Transverse colon (tissue), 4 donors: ENCODE results near the gene MATN1. TPM values are rescaled to one million over a fixed set of nuclear protein-coding genes. Genes with fewer than 3 reads are reported as not detected.

Source experiments
- DNase-seq: peaks from one replicate; pipeline ENCODE4 v3.0.0-alpha.2; 2019
- H3K27ac ChIP-seq, 4 donors: fragments of 200-600 bp; sonication (generic); 2 replicates each; pipeline ENCODE4 v1.5.1; 2016 to 2018; ENCODE audit warnings: inconsistent platforms in 4 of 4
- H3K27me3 ChIP-seq: fragments of 200-600 bp; sonication (generic); 2 replicates; pipeline ENCODE4 v1.5.1; 2017; ENCODE audit warnings: inconsistent platforms
- H3K36me3 ChIP-seq, 4 donors: fragments of 200-600 bp; sonication (generic); 2 replicates each; pipeline ENCODE4 v1.5.1; 2017 to 2019; ENCODE audit warnings: inconsistent platforms in 4 of 4
- H3K4me1 ChIP-seq, 4 donors: fragments of 200-600 bp; sonication (generic); 2 replicates each; pipeline ENCODE4 v1.5.1; 2017 to 2020; ENCODE audit warnings: inconsistent platforms in 4 of 4
- H3K4me3 ChIP-seq, 4 donors: fragments of 200-600 bp; sonication (generic); 1 replicate in 1 of 4; 2 replicates in 3 of 4; pipeline versions ENCODE4 v1.5.1 to v1.6.1; 2017 to 2019; ENCODE audit warnings: inconsistent platforms in 4 of 4
- H3K9me3 ChIP-seq, 2 donors: fragments of 200-600 bp; sonication (generic); 2 replicates each; pipeline ENCODE4 v1.5.1; 2017 to 2019; ENCODE audit warnings: inconsistent platforms in 2 of 2
- CTCF ChIP-seq, 5 experiments: fragments of 200-600 bp in 3 of 5; fragments of 450-650 bp in 2 of 5; sonication (generic) in 3 of 5; IDR thresholded peaks; 1 replicate in 2 of 5; 2 replicates in 3 of 5; pipeline ENCODE4 v1.5.1; 2016 to 2017; ENCODE audit warnings: antibody characterized with exemption in 5 of 5, inconsistent platforms in 3 of 5, mild to moderate bottlenecking in 2 of 5, moderate library complexity in 1 of 5
- EP300 ChIP-seq: sonication (generic); formaldehyde crosslinking; IDR thresholded peaks from one replicate; pipeline ENCODE4 v1.6.1; 2017; ENCODE audit warnings: antibody characterized with exemption, low read depth
- POLR2A ChIP-seq: fragments of 450-650 bp; IDR thresholded peaks from one replicate; pipeline ENCODE4 v1.6.1; 2016; ENCODE audit warnings: antibody characterized with exemption, mild to moderate bottlenecking, moderate library complexity
- POLR2AphosphoS5 ChIP-seq, 3 donors: sonication (generic); formaldehyde crosslinking; IDR thresholded peaks; one replicate each; pipeline ENCODE4 v1.6.1; 2016; ENCODE audit warnings: antibody characterized with exemption in 3 of 3
- WGBS, 2 donors: methylation state at CpG; one replicate each; pipeline ENCODE4 v1.1.5; 2018; ENCODE audit warnings: low coverage in 1 of 2; 5-methylcytosine and 5-hydroxymethylcytosine counted together
- in situ Hi-C, 4 donors: fragments of 200-750 bp; cut with MboI; loops; one replicate each; pipeline versions ENCODE4 v1.15.0 to v1.15.1; 2017; ENCODE audit warnings: low sequenced_read_pairs in 3 of 4, low pct_ligation_motif_present in 1 of 4, low pct_unique_long_range_greater_than_20kb in 1 of 4
- intact Hi-C: fragments of 100-400 bp; cut with DNase I; formaldehyde crosslinking; loops from one replicate; pipeline ENCODE4 v1.15.1; 2023; ENCODE audit warnings: low total_unique reads
- total RNA-seq, 4 donors: library from RNA; depleted of rRNA; stranded (reverse); fragments of >200 nt; gene quantifications; one replicate each; pipeline ENCODE4 v1.1.0, GENCODE V29; 2016

The MATN1 gene
- total RNA-seq, 4 donors from 2014 or later = not detected

DNA sequence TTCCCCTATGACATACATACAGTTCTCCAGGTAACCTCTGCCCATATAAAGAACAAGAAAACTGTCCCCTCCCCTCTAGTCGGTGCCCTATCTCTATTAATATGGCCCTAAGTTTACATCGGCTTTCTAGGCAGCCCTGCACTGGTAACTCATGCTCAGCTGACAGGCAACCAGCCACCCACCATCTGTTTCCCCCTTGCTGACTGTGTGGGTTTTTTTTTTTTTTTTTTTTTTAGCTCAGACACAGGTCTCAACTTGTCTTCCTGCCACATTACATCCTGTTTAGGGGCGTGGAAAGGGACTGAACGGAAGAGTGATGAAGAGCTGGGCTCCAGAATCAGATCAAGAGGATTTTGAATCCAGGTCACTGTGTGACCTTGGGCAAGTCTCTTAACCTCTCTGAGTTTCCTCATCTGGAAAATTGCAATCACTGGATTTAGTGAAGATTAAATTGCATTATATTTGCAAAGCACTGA is 20.2 kb upstream of the MATN1 start:
- no peak overlapping the region for H3K4me3 ChIP-seq
- H3K27ac ChIP-seq = peak overlapping the region; percentile 40 to 66 (median 58)
- WGBS, 2 donors = 24 to 53% methylated on average over 4 of the region's 4 CpGs
- no peak for DNase-seq
- TF ChIP-seq CTCF (IDR thresholded peaks at IDR 0.05) = no peak
- TF ChIP-seq POLR2A = no peak
- no peak for TF ChIP-seq EP300
- TF ChIP-seq POLR2AphosphoS5 (IDR thresholded peaks at IDR 0.05) = no peak
- in situ Hi-C loops = no loop called here
- peaks cover 0 to 51% (median 11%) of the 10 kb centered on the region in 4 donors for H3K4me1 ChIP-seq
- no peaks in the 10 kb centered on the region for H3K9me3 ChIP-seq
- intact Hi-C loops = no loop called here
- no peaks in the 10 kb centered on the region for H3K27me3 ChIP-seq
- no peaks in the 10 kb centered on the region for H3K36me3 ChIP-seq

DNA sequence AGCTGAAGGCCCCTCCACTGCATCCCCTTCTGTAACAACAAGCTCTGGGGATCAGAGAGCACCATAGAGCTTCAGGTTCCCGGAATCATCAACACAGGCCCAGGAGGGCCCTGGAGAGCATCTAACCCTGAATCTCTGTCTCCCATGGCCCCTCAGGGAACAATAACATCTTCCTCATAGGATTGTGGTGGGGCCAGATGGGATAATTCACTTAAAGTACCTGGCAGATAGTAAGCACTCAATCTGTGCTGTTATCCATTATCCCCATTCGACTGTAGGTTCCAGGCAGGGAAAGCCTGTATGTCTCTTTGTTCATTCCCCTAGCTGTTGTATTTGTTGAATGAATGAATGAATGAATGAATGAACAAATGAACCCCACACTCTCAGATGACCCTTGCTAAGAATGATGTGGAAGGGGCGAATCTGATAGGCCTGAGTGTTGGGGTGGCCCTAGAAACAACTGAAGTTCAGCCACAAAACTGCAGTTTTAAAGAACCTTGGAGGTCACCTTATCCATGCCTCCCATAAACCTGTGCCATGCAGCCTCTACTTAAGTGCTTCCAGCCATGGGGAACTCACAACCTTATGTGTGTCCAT is 19.7 kb upstream of the MATN1 start:
- H3K27ac ChIP-seq = peak overlapping the region in 1 of 4 donors; percentile 13
- no peak overlapping the region for H3K4me3 ChIP-seq
- intact Hi-C loops (no loop called here), in situ Hi-C loops (no loop called here)
- H3K27me3 ChIP-seq = no peaks in the 10 kb centered on the region
- 78 to 87% methylated on average over 1 to 3 of the region's 3 CpGs for WGBS, 2 donors
- no peaks in the 10 kb centered on the region for H3K9me3 ChIP-seq
- no peak for DNase-seq
- TF ChIP-seq EP300 (no peak), POLR2AphosphoS5 (IDR thresholded peaks at IDR 0.05) (no peak), POLR2A (no peak), CTCF (IDR thresholded peaks at IDR 0.05) (no peak)
- H3K36me3 ChIP-seq = no peaks in the 10 kb centered on the region
- peaks cover 0 to 47% (median 11%) of the 10 kb centered on the region in 4 donors for H3K4me1 ChIP-seq

DNA sequence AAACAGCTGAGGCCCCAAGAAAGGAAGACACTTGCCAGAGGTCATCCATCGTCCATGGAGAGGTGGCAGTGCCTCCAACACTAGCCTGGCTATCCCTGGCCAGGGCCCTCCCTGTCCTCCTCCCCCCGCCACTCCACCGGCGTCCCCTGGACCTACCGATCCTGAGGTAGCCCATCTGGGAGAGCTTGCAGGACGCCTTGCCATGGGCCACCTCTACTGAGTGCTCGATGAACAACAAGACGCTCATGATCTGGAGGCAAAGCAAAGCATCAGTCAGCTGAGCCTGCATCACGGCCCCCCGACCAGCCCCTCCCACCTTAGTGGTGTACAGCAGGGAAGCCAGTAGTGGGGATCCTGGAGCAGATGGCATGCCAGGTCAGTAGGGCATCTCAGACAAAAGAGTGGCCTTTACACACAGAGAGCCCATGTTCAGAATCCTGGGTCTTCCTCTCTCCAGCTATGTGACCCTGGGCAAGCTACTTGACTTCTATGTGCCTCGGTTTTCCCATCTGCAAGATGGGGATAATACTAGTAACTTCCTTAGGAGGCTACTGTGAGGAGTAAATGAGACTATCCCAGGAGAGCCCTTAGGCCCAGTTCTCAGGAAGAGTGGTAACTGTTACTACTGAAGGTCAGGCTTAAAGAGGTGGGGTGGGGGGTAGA is 19.0 kb upstream of the MATN1 start:
- peaks cover 0 to 43% (median 11%) of the 10 kb centered on the region in 4 donors for H3K4me1 ChIP-seq
- in situ Hi-C loops (no loop called here), intact Hi-C loops (no loop called here)
- H3K36me3 ChIP-seq = no peaks in the 10 kb centered on the region
- 88% methylated on average over 11 of the region's 11 CpGs; no CpG with 5 or more reads in 1 of the 2 donors for WGBS, 2 donors
- no peak for DNase-seq
- no peaks in the 10 kb centered on the region for H3K9me3 ChIP-seq
- H3K4me3 ChIP-seq = no peak overlapping the region
- no peak overlapping the region for H3K27ac ChIP-seq
- H3K27me3 ChIP-seq = no peaks in the 10 kb centered on the region
- no peak for TF ChIP-seq POLR2AphosphoS5 (IDR thresholded peaks at IDR 0.05)
- no peak for TF ChIP-seq EP300
- no peak for TF ChIP-seq POLR2A
- no peak for TF ChIP-seq CTCF (IDR thresholded peaks at IDR 0.05)

- WGBS, 2 donors = 52 to 64% methylated on average over 3 to 12 of the region's 12 CpGs
- intact Hi-C loops (no loop called here), in situ Hi-C loops (no loop called here)
- no peaks in the 10 kb centered on the region for H3K9me3 ChIP-seq
- H3K4me1 ChIP-seq = peaks cover 0 to 32% (median 8%) of the 10 kb centered on the region in 4 donors
- H3K4me3 ChIP-seq = no peak overlapping the region
- DNase-seq = no peak
- H3K27me3 ChIP-seq = no peaks in the 10 kb centered on the region
- no peak for TF ChIP-seq EP300
- no peak for TF ChIP-seq CTCF (IDR thresholded peaks at IDR 0.05)
- no peak for TF ChIP-seq POLR2AphosphoS5 (IDR thresholded peaks at IDR 0.05)
- no peak for TF ChIP-seq POLR2A
- peak overlapping the region in 1 of 4 donors; percentile 14 for H3K27ac ChIP-seq
- H3K36me3 ChIP-seq = no peaks in the 10 kb centered on the region
Measured at GRCh38 chr1:30741239-30741894, 18.0 kb upstream of the MATN1 start.
